GF-D8 (cell line): ENCODE results near the gene NFATC2IP.
A peak's percentile ranks its signal among the peaks of the same experiment; 100 is the strongest.
"Not testable (repeated sequence)": the region's sequence is repeated elsewhere in the genome, so short reads cannot be mapped to it uniquely, and the experiment has no call there.

Experiments
- DNase-seq: peaks from one replicate; lab custom pipeline; 2025; lab: John Stamatoyannopoulos, UW

NFATC2IP gene

DNA sequence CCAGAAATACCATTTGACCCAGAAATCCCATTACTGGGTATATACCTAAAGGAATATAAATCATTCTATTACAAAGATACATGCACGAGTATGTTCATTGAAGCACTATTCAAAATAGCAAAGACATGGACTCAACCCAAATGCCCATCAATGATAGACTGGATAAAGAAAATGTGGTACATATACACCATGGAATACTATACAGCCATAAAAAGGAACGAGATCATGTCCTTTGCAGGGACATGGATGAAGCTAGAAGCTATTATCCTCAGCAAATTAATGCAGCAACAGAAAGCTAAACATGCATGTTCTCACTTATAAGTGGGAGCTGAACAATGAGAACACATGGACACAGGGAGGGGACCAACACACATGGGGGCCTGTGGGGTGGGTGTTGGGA lies 24.5 kb upstream of the NFATC2IP start:
- DNase-seq: not testable (repeated sequence)

DNA sequence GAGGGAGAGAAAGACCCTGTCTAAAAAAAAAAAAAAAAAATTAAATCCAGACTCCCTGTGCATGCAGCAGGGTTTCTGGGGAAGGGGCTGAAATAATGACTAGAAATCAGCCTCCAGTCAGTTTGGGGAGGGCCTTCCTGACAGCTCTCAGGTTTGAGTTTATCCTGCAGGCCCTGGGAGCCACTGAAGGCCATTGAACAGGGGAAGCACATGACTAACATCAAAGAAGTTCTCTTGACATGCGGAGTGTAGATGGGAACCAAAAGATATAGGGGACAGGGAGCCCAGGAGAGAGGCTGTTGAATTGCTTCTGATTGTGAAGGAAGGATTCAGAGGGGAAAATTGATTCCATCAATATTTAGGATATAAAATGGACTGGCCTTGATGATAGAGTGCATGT lies 22.9 kb upstream of the NFATC2IP start:
- DNase-seq: no peak

DNA sequence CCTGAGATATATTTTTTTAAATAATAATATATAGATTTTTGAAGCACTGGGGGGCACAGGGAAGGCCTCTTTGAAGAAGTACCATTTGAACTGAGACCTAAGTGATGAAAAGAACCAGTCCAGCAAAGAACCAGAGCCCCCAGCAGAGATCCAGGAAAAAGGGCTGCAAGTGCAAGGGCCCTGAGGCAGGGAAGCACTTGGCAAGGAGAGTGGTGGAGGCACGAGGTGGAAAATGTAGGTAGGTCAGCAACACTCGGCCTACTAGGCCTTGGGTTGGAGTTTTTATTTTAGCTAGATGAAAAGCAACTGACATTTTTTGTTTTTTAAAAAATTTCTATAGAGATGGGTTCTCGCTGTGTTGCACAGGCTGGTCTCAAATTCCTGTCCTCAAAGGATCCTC lies 20.5 kb upstream of the NFATC2IP start:
- no peak for DNase-seq

- DNase-seq: peak; percentile 66
Observed at GRCh38 chr16:28930652-28931051, 20.1 kb upstream of the NFATC2IP start.

DNA sequence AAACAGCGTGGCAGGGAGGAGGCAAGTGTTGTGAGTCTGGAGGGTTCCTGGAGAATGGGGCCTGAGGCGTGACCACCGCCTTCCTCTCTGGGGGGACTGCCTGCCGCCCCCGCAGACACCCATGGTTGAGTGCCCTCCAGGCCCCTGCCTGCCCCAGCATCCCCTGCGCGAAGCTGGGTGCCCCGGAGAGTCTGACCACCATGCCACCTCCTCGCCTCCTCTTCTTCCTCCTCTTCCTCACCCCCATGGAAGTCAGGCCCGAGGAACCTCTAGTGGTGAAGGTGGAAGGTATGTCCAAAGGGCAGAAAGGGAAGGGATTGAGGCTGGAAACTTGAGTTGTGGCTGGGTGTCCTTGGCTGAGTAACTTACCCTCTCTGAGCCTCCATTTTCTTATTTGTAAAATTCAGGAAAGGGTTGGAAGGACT lies 18.9 kb upstream of the NFATC2IP start, which contains the start of gene CD19:
CD19 (plus strand) TSS at position 171 of the 425 bp plus-strand sequence; CDS start at position 201, 30 bp downstream.
- no peak for DNase-seq

DNA sequence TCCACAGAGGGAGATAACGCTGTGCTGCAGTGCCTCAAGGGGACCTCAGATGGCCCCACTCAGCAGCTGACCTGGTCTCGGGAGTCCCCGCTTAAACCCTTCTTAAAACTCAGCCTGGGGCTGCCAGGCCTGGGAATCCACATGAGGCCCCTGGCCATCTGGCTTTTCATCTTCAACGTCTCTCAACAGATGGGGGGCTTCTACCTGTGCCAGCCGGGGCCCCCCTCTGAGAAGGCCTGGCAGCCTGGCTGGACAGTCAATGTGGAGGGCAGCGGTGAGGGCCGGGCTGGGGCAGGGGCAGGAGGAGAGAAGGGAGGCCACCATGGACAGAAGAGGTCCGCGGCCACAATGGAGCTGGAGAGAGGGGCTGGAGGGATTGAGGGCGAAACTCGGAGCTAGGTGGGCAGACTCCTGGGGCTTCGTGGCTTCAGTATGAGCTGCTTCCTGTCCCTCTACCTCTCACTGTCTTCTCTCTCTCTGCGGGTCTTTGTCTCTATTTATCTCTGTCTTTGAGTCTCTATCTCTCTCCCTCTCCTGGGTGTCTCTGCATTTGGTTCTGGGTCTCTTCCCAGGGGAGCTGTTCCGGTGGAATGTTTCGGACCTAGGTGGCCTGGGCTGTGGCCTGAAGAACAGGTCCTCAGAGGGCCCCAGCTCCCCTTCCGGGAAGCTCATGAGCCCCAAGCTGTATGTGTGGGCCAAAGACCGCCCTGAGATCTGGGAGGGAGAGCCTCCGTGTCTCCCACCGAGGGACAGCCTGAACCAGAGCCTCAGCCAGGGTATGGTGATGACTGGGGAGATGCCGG lies 18.2 kb upstream of the NFATC2IP start:
- no peak for DNase-seq

- DNase-seq: no peak
Observed at GRCh38 chr16:28933171-28933570, 17.6 kb upstream of the NFATC2IP start.

DNA sequence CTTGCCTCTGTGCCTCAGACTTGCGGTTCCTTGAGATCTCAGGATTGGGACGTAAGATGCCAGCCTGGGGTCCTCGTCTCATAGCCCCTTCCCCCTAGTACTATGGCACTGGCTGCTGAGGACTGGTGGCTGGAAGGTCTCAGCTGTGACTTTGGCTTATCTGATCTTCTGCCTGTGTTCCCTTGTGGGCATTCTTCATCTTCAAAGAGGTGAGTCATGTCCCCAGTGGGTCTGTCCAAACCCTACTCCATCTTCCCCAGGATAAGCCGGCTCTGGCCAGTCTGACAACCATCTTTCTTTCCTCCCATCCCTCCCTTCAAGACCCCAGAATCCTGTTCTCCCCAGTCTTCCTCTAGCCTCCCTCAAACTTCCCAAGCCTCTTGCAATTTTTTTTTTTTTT lies 15.4 kb upstream of the NFATC2IP start:
- no peak for DNase-seq

DNA sequence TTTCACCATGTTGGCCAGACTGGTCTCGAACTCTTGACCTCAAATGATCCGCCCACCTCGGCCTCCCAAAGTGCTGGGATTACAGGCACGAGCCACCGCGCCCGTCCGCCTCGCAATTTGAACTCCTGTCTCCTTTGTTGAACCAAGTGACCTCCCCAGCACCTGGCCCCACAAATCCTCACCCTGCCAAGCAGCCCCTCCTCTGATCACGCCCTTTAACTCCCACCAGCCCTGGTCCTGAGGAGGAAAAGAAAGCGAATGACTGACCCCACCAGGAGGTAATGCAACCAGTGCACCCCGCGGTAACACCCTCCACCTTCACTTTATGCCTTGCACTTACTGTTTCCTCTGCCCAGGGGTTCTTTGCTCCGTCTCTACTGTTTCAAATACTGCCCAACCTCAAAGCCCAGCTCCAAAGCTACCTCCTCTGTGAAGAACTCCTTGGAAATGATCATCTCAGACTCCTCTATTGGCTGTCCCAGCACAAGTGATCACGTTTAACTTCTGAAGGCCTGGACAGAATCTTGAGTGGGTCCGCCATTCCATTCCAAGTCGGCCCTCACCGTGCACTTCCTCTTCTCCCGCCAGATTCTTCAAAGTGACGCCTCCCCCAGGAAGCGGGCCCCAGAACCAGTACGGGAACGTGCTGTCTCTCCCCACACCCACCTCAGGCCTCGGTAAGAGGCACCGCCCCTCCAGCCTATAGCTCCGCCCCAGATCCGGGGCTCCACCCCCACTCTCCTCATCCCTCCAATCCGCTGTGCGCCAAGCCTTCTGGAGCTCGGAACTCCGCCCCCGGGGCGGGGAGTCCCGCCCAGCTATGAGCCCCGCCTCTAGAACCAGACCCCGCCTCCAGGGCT lies 14.6 kb upstream of the NFATC2IP start:
- peak; percentile 76 for DNase-seq

- DNase-seq: no peak
Observed at GRCh38 chr16:28936784-28937155, 14.0 kb upstream of the NFATC2IP start.

DNA sequence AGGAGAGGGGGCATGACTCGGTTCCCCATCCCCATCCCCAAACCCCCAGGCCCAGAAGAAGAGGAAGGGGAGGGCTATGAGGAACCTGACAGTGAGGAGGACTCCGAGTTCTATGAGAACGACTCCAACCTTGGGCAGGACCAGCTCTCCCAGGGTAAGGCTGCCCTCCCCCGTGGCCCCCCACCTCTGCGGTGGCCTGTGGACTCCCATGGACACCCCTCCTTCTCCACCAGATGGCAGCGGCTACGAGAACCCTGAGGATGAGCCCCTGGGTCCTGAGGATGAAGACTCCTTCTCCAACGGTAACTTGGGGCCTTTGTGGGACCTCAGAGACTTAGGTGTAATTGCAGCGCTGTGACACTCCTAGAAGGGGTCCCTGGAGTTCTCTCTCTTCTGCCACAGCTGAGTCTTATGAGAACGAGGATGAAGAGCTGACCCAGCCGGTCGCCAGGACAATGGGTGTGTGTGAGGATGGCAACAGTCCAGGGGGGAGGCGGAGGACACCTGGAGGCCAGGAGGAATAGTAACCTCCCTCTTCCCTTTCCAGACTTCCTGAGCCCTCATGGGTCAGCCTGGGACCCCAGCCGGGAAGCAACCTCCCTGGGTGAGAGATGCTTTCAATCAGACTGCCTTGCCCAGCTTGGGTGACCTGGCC lies 13.4 kb upstream of the NFATC2IP start:
- DNase-seq: no peak

- no peak for DNase-seq
Observed at GRCh38 chr16:28938721-28939120, 12.0 kb upstream of the NFATC2IP start.

DNA sequence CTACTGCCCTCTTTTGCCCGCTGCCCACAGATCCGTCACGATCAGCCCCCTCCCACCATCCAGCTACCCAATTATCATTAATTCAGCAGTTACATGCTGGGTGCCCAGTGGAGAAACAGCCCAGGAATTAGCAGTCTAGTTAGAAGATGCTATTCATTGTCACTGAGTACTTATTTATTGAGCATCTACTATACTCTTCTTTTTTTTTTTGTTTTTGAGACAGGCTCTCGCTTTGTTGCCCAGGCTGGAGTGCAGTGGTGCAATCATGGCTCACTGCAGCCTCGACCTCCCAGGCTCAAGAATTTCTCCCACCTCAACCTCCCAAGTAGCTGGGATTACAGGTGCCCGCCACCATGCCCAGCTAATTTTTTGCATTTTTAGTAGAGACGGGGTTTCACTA lies 10.9 kb upstream of the NFATC2IP start:
- DNase-seq: not testable (repeated sequence)

- no peak for DNase-seq
Observed at GRCh38 chr16:28943281-28943680, 7.5 kb upstream of the NFATC2IP start.

DNA sequence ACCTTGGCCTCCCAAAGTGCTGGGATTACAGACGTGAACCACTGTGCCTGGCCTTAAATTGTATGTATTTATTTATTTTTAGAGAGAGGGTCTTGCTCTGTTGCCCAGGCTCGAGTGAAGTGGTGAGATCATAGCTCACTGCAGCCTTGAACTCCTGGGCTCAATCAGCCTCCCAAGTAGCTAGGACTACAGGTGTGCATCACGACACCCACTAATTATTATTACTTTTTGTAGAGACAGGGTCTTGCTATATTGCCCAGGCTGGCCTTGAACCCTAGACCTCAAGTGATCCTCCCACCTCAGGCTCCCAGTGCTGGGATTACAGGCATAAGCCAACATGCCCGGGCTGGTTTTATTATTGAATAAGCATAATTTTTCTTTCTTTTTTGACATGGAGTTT lies 4.1 kb upstream of the NFATC2IP start:
- no peak for DNase-seq

DNA sequence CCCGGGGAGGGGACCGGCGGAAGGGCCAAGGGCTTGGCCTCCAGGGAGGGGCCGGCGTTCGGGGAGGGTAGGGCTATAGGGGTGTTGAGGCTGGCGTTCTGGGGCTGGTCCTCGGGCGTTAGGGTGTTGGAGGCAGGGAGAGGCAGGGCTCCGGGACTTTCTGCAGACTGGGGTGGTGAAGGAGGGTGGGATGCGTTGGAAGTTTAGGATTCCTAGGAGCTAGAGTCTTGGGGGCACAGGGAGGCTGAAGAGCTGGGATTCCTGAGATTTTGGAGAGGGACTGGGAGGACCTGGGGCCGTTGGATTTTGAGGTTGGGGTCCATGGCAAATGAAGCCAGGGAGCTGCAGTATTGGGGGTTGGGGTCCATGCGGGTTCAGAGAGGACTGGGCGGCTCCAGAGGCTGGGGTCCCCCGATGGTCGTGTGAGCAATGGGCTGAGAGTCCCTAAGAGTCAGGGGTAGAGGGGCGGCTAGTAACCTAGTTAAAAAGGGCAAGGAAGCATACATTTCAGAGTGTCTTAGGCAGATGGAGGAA lies 740 bp downstream of the NFATC2IP start:
- DNase-seq: no peak

- DNase-seq: no peak
Observed at GRCh38 chr16:28958216-28958615, 7.5 kb downstream of the NFATC2IP start.

DNA sequence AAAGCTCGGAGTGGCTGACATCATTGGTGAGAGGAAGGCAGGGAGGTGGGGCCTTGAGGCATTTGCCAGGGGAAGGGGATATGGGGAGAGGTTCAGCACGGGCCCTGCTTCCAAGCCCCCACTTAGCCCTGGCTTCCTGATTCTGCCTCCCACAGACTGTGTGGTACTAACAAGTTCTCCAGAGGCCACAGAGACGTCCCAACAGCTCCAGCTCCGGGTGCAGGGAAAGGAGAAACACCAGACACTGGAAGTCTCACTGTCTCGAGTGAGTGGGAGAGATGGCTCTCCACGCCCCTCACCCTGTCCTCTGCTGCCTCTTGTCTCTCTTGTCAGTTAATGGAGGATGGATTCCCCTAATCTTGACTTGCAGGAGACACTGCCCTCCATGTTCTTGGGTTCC lies 8.1 kb downstream of the NFATC2IP start:
- no peak for DNase-seq

DNA sequence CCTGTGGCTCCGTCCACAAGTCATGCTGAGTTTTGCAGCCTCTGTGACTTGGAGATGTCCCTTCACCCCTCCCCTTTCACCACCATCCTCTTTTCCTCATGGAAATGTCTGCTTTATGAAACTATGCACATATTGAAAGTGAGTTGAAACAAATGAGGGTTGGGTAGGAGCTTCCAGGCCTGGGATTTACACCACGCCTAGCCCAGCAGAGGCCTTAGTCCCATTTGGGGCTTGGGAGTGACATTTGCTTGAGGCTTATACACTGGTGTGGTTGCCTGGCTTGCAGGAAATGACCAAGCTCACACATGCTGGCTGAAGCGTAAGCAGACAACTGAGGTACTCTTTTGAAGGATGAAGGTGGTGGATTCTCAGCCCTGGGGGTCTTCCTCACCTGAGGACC lies 13.3 kb downstream of the NFATC2IP start:
- no peak for DNase-seq

DNA sequence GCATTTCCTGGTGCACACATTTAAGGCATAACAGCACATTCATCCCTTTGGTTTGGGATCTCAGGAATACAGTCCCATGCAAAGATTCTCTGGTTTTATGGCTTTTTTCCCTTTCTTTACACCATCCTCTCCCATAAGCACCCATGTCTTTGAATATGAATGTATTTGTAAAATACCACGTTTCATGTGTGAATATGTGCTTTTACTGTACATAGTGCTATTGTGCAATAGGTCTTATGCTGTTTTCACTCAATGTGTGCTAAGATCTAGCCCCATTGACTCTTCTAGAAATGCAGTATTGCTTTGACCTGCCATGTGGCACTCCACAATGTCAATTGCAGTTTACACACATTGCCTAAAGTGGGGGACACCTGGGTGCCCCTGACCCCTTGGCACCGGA lies 13.8 kb downstream of the NFATC2IP start:
- DNase-seq: no peak

- no peak for DNase-seq
Observed at GRCh38 chr16:28967156-28967555, 16.4 kb downstream of the NFATC2IP start.

DNA sequence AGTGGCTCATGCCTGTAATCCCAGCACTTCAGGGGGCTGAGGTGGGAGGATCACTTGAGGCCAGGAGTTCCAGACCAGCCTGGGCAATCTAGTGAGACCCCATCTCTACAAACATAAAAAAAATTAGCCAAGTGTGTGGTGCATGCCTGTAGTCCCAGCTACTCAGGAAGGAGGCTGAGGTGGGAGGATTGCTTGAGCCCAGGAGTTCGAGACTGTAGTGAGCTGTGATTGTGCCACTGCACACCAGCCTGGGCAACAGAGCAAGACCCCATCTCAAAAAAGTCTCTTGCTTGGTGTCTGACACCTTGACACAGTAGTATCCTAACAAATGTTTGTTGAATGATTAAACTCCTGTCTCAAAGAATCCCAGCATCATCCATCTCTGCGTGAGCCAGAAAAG lies 19.0 kb downstream of the NFATC2IP start:
- DNase-seq: not testable (repeated sequence)
